Astrocyte (in vitro differentiated cells and primary cell): Measurements from ENCODE around the gene IFRD2. TPM values are rescaled to one million over a fixed set of nuclear protein-coding genes. Genes with fewer than 3 reads are reported as not detected.

ENCODE experiments used
- DNase-seq: peaks from one replicate; pipeline ENCODE4 v3.0.0-alpha.2; 2010; ENCODE audit warnings: low read depth
- FAIRE-seq: peaks from 2 replicates; lab custom pipeline; 2011; peaks lifted over from hg19 to GRCh38; lab: Jason Lieb, UNC
- H2AFZ ChIP-seq: 2 replicates; pipeline ENCODE4 v1.6.0; 2012; ENCODE audit warnings: low read depth, low read length, inconsistent platforms
- H3K27ac ChIP-seq: 2 replicates; pipeline ENCODE4 v1.5.1; 2011; ENCODE audit warnings: low read depth, low read length, inconsistent platforms
- H3K27me3 ChIP-seq: 2 replicates; pipeline ENCODE4 v1.6.0; 2011; ENCODE audit warnings: low read length, inconsistent platforms; ENCODE audit not compliant: insufficient read depth
- H3K36me3 ChIP-seq: 2 replicates; pipeline ENCODE4 v1.5.1; 2011; ENCODE audit warnings: low read length, inconsistent platforms; ENCODE audit not compliant: insufficient read depth
- H3K4me1 ChIP-seq: 2 replicates; pipeline ENCODE4 v1.5.1; 2011; ENCODE audit warnings: low read length, inconsistent platforms; ENCODE audit not compliant: insufficient read depth
- H3K4me2 ChIP-seq: 2 replicates; pipeline ENCODE4 v1.6.0; 2012; ENCODE audit warnings: low read length, inconsistent platforms
- H3K4me3 ChIP-seq: 2 replicates; pipeline ENCODE4 v1.5.1; 2011; ENCODE audit warnings: low read depth, mild to moderate bottlenecking, low read length, inconsistent platforms; ENCODE audit not compliant: insufficient read depth
- H3K79me2 ChIP-seq: 2 replicates; pipeline ENCODE4 v1.6.0; 2012; ENCODE audit warnings: mild to moderate bottlenecking, low read length, inconsistent platforms; ENCODE audit not compliant: insufficient read depth
- H3K9ac ChIP-seq: 2 replicates; pipeline ENCODE4 v1.6.0; 2012; ENCODE audit warnings: mild to moderate bottlenecking, low read length, inconsistent platforms
- H3K9me3 ChIP-seq: 2 replicates; pipeline ENCODE4 v1.5.1; 2012; ENCODE audit warnings: low read depth, mild to moderate bottlenecking, low read length, inconsistent platforms; ENCODE audit not compliant: insufficient read depth
- H4K20me1 ChIP-seq: 2 replicates; pipeline ENCODE4 v1.6.0; 2012; ENCODE audit warnings: low read length, inconsistent platforms; ENCODE audit not compliant: insufficient read depth
- H3K27ac Mint-ChIP-seq: one replicate; pipeline ENCODE4 v1.8.0; 2021; ENCODE audit warnings: mild to moderate bottlenecking, mixed read lengths; ENCODE audit not compliant: unreplicated experiment
- H3K27me3 Mint-ChIP-seq: one replicate; pipeline ENCODE4 v1.8.0; 2021; ENCODE audit warnings: low read depth, mixed read lengths; ENCODE audit not compliant: unreplicated experiment
- H3K36me3 Mint-ChIP-seq: one replicate; pipeline ENCODE4 v1.8.0; 2021; ENCODE audit warnings: low read depth, mixed read lengths; ENCODE audit not compliant: unreplicated experiment
- H3K4me1 Mint-ChIP-seq: one replicate; pipeline ENCODE4 v1.8.0; 2021; ENCODE audit warnings: low read depth, mixed read lengths; ENCODE audit not compliant: unreplicated experiment
- H3K4me3 Mint-ChIP-seq: one replicate; pipeline ENCODE4 v1.8.0; 2021; ENCODE audit warnings: mild to moderate bottlenecking, moderate library complexity, mixed read lengths; ENCODE audit not compliant: unreplicated experiment
- H3K9me3 Mint-ChIP-seq: one replicate; pipeline ENCODE4 v1.8.0; 2021; ENCODE audit warnings: mild to moderate bottlenecking, mixed read lengths; ENCODE audit not compliant: unreplicated experiment
- EZH2 ChIP-seq: IDR thresholded peaks from 2 replicates; pipeline ENCODE4 v1.6.1; 2012; ENCODE audit warnings: mild to moderate bottlenecking, low read length, inconsistent platforms; ENCODE audit not compliant: insufficient read depth
- total RNA-seq: library from RNA; stranded (reverse); gene quantifications from 2 replicates; pipeline ENCODE4 v1.2.1, GENCODE V29; 2021
- TF ChIP-seq, protein P1 (sequence below): IDR thresholded peaks from 2 replicates; pipeline ENCODE4 v1.5.1; 2011; ENCODE audit warnings: low read depth, mild to moderate bottlenecking, inconsistent platforms, low read length, moderate library complexity; ENCODE audit not compliant: insufficient read depth

IFRD2 gene
- total RNA-seq, 1 donor from 2014 or later = 66.8 TPM

DNA sequence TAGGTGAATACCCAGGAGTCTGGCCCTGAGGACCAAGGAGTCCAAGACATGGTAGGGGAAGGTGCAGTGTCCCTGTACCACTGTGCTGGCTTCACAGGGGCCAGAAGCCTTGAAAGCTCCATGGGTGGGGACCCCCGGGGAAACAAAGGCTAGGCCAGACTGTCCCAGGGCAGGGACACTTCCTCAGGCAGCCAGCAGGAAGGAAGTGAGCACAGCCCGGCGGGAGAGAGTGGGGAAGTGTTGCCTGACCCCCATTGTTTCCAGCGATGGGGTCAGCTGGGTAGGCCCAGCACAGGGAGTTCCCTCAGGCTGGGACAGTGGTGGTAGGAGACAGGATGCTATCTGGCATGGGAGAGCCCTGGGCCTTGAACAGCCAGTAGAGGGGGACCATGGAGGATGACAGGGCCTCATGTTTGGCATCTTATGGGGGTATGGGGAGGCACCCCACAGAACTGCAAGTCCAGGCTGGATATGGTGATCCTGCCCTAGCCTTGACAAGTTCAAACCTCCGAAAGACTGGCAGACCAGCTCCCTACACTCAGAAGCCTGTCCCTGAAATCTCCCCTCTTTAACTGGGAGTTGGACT, 31.5 kb upstream of the IFRD2 start:
- H3K9me3 ChIP-seq = no peaks in the 10 kb centered on the region
- H3K4me2 ChIP-seq = no peak overlapping the region
- peaks cover 29% of the 10 kb centered on the region for H3K4me1 ChIP-seq
- Mint-ChIP-seq H3K27me3 (no peaks in the 10 kb centered on the region), H3K9me3 (no peaks in the 10 kb centered on the region), H3K4me3 (no peak overlapping the region), H3K4me1 (peaks cover 24% of the 10 kb centered on the region), H3K36me3 (peaks cover 6% of the 10 kb centered on the region), H3K27ac (no peak overlapping the region)
- H3K27me3 ChIP-seq = no peaks in the 10 kb centered on the region
- DNase-seq = no peak
- H2AFZ ChIP-seq = no peak overlapping the region
- no peak overlapping the region for H3K9ac ChIP-seq
- H3K36me3 ChIP-seq = peaks cover 8% of the 10 kb centered on the region
- peaks cover 24% of the 10 kb centered on the region for H4K20me1 ChIP-seq
- no peak for FAIRE-seq
- TF ChIP-seq, protein P1, sequence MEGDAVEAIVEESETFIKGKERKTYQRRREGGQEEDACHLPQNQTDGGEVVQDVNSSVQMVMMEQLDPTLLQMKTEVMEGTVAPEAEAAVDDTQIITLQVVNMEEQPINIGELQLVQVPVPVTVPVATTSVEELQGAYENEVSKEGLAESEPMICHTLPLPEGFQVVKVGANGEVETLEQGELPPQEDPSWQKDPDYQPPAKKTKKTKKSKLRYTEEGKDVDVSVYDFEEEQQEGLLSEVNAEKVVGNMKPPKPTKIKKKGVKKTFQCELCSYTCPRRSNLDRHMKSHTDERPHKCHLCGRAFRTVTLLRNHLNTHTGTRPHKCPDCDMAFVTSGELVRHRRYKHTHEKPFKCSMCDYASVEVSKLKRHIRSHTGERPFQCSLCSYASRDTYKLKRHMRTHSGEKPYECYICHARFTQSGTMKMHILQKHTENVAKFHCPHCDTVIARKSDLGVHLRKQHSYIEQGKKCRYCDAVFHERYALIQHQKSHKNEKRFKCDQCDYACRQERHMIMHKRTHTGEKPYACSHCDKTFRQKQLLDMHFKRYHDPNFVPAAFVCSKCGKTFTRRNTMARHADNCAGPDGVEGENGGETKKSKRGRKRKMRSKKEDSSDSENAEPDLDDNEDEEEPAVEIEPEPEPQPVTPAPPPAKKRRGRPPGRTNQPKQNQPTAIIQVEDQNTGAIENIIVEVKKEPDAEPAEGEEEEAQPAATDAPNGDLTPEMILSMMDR = no peak
- TF ChIP-seq EZH2 = no peak
- H3K4me3 ChIP-seq = no peak overlapping the region
- peaks cover 47% of the 10 kb centered on the region for H3K79me2 ChIP-seq
- no peak overlapping the region for H3K27ac ChIP-seq

DNA sequence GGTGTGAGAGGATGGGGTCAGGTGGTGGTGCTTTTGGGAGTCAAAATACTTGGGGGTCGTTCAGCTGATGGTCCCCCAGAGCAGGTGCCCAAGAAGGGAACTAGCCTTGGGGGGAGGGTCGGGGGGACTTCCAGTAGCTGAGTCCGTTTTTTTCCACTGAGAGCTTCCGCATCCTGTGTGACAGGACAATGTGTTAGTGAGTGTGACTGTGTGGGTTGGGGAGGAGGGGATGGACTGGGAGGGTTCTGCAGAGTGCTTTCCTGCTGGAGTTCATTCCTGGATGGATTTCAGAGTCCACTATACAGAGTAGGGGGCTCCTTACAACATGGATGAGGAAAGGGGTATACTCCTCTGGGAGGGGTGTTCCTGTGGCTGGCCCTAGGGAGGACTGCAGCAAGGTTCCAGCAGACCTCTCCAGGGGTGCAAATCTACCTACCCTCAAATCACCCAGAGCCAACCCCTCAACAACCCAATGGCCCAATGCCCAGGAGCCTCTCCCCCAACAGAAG, 30.9 kb upstream of the IFRD2 start:
- H3K4me3 ChIP-seq = no peak overlapping the region
- Mint-ChIP-seq H3K4me1 (peaks cover 21% of the 10 kb centered on the region), H3K36me3 (peaks cover 12% of the 10 kb centered on the region), H3K4me3 (peak overlapping the region; percentile 45), H3K27me3 (no peaks in the 10 kb centered on the region), H3K9me3 (no peaks in the 10 kb centered on the region), H3K27ac (peak overlapping the region; percentile 12)
- H3K4me1 ChIP-seq = peaks cover 24% of the 10 kb centered on the region
- H3K4me2 ChIP-seq = no peak overlapping the region
- H4K20me1 ChIP-seq = peaks cover 30% of the 10 kb centered on the region
- peaks cover 52% of the 10 kb centered on the region for H3K79me2 ChIP-seq
- FAIRE-seq (no peak), DNase-seq (no peak)
- H3K9ac ChIP-seq = no peak overlapping the region
- peaks cover 13% of the 10 kb centered on the region for H3K36me3 ChIP-seq
- TF ChIP-seq, protein P1 = no peak
- no peak for TF ChIP-seq EZH2
- no peaks in the 10 kb centered on the region for H3K9me3 ChIP-seq
- H2AFZ ChIP-seq = no peak overlapping the region
- no peak overlapping the region for H3K27ac ChIP-seq
- H3K27me3 ChIP-seq = no peaks in the 10 kb centered on the region

DNA sequence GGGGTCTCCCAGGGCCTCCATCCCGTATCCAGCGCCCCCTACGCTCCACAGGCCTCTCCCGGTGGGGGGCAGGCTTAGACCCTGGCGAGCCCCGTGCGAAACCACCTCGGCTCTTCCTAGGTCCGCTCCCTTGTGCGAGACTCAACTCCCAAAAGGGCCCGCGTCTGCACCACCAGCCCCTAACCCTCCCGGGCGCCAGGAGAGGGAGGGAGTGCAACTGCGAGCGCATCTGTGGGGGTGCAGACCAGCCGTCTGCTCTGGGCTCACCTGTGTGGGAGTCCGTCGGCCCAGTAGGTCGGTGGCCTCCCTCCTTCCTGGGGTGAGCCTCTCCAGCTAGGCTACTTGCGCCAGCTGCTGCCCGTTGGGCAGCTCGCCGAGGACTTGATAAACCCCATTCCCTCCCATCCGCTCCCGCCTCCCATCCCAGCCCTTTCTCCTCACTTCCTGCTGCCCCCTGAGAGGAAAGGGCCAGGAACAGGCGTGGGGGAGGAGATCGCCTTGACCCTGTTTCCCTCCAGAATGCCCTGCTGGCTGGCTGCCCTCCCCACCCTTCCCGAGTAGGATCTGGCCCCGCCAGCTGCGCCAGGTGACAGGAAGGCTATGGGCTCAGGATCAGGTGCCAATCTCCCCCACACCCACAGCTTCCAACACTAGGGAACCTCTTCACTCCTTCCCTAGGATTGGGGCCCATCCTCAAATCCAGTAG, 30.3 kb upstream of the IFRD2 start, which contains the start of gene HYAL2:
HYAL2 (minus strand) TSS at position 360 of the 706 bp plus-strand sequence. CDS start 2,256 bp downstream, outside the sequence.
- no peaks in the 10 kb centered on the region for H3K27me3 Mint-ChIP-seq
- H3K79me2 ChIP-seq = peaks cover 53% of the 10 kb centered on the region
- TF ChIP-seq, protein P1 = no peak
- no peak for TF ChIP-seq EZH2
- peak within 1 kb of the TSS; percentile 92 for H2AFZ ChIP-seq
- H3K27ac ChIP-seq = peak within 1 kb of the TSS; percentile 100
- peaks cover 21% of the 10 kb centered on the region for H3K4me1 Mint-ChIP-seq
- FAIRE-seq = no peak
- DNase-seq = no peak
- H3K36me3 Mint-ChIP-seq = peaks cover 13% of the 10 kb centered on the region
- peak within 1 kb of the TSS; percentile 85 for H3K4me3 Mint-ChIP-seq
- H3K36me3 ChIP-seq = peaks cover 13% of the 10 kb centered on the region
- H4K20me1 ChIP-seq = peaks cover 33% of the 10 kb centered on the region
- H3K27me3 ChIP-seq = no peaks in the 10 kb centered on the region
- H3K4me3 ChIP-seq = peak within 1 kb of the TSS; percentile 95
- no peaks in the 10 kb centered on the region for H3K9me3 ChIP-seq
- no peaks in the 10 kb centered on the region for H3K9me3 Mint-ChIP-seq
- peak within 1 kb of the TSS; percentile 98 for H3K27ac Mint-ChIP-seq
- H3K4me2 ChIP-seq = peak within 1 kb of the TSS; percentile 93
- peak within 1 kb of the TSS; percentile 96 for H3K9ac ChIP-seq
- H3K4me1 ChIP-seq = peaks cover 24% of the 10 kb centered on the region
